Measurements from ENCODE around the gene SMYD3. TPM values are rescaled to one million over a fixed set of nuclear protein-coding genes. Genes with fewer than 3 reads are reported as not detected.

The SMYD3 gene
- total and polyA plus RNA-seq, 2 donors (not counting 1 experiment from before 2014, with no cell fraction given): 9.7 to 37.2 TPM

DNA sequence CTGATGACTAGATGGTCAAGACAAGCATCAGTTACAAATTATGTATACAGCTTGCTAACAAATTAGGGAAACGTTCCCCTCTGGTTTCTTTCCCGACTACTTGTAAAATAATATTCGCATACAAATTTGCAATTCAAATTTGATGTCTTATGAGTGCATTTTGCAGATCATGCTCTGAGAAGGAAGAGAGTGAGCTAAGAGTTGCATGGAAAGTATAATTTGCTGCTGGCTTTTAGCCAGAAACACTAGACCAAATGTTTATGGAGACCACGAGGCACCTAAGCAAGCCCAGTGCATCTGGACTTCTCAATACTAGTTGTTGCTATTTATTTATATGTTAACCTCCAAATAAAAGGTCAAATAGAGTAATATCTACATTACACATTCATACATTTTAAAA lies 216.0 kb downstream of the SMYD3 start:
- H3K4me2 ChIP-seq (replicated peaks; ENCODE audit: low read depth, low read length, poor library complexity, severe bottlenecking): no peak overlapping the region
- intact Hi-C loops (cut with micrococcal nuclease): no loop called here
- no peak overlapping the region for H2AFZ ChIP-seq (ENCODE audit: insufficient read depth, low read depth, low read length, poor library complexity, severe bottlenecking)
- H3K27ac ChIP-seq (ENCODE audit: low read length in 2 of 2): no peak overlapping the region
- H3K9me3 Mint-ChIP-seq (ENCODE audit: insufficient read depth): no peaks in the 10 kb centered on the region
- H3K79me2 ChIP-seq (ENCODE audit: control insufficient read depth, insufficient read depth, low read length): no peaks in the 10 kb centered on the region
- peaks cover 0 to 2% of the 10 kb centered on the region in 2 experiments for H3K36me3 ChIP-seq (replicated peaks in 1 of 2; ENCODE audit: control extremely low read depth in 1 of 2, control insufficient read depth in 1 of 2, extremely low read depth in 1 of 2, insufficient read depth in 2 of 2, low read length in 1 of 2)
- WGBS (ENCODE audit: insufficient coverage): 100% methylated on average over 1 of the region's 4 CpGs
- POLR2A ChIA-PET: no interaction called here
- H3K27ac Mint-ChIP-seq: no peak overlapping the region
- H3K27me3 Mint-ChIP-seq: no peaks in the 10 kb centered on the region
- no peaks in the 10 kb centered on the region for H3K27me3 ChIP-seq (replicated peaks in 1 of 4; ENCODE audit: control extremely low read depth in 1 of 4, control insufficient read depth in 3 of 4, insufficient read depth in 4 of 4, low read length in 3 of 4)
- no peak overlapping the region for H3K9ac ChIP-seq (ENCODE audit: low read length)
- ATAC-seq (ENCODE audit: low read depth) (no peak), DNase-seq (no peak)
- H3K4me3 Mint-ChIP-seq: no peak overlapping the region
- H4K20me1 ChIP-seq (ENCODE audit: control insufficient read depth, insufficient read depth, low read length, poor library complexity, severe bottlenecking): no peaks in the 10 kb centered on the region
- H3K4me1 Mint-ChIP-seq: peaks cover 4% of the 10 kb centered on the region
- TF ChIP-seq EZH2 (IDR thresholded peaks at IDR 0.05; ENCODE audit: borderline replicate concordance, insufficient read depth, low read depth, low read length, poor library complexity, severe bottlenecking): no peak
- TF ChIP-seq, protein P1, sequence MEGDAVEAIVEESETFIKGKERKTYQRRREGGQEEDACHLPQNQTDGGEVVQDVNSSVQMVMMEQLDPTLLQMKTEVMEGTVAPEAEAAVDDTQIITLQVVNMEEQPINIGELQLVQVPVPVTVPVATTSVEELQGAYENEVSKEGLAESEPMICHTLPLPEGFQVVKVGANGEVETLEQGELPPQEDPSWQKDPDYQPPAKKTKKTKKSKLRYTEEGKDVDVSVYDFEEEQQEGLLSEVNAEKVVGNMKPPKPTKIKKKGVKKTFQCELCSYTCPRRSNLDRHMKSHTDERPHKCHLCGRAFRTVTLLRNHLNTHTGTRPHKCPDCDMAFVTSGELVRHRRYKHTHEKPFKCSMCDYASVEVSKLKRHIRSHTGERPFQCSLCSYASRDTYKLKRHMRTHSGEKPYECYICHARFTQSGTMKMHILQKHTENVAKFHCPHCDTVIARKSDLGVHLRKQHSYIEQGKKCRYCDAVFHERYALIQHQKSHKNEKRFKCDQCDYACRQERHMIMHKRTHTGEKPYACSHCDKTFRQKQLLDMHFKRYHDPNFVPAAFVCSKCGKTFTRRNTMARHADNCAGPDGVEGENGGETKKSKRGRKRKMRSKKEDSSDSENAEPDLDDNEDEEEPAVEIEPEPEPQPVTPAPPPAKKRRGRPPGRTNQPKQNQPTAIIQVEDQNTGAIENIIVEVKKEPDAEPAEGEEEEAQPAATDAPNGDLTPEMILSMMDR (IDR thresholded peaks at IDR 0.05): no peak
- H3K4me1 ChIP-seq (ENCODE audit: control insufficient read depth in 2 of 2, insufficient read depth in 2 of 2, low read length in 2 of 2): no peaks in the 10 kb centered on the region
- CTCF ChIA-PET: no interaction called here
- no peaks in the 10 kb centered on the region for H3K9me3 ChIP-seq (ENCODE audit: control extremely low read depth in 1 of 3, control insufficient read depth in 2 of 3, insufficient read depth in 1 of 3, low read length in 2 of 3)
- no peak overlapping the region for H3K4me3 ChIP-seq (ENCODE audit: control extremely low read depth in 1 of 5, extremely low read depth in 1 of 5, insufficient read depth in 1 of 5, low read depth in 2 of 5, low read length in 4 of 5)

DNA sequence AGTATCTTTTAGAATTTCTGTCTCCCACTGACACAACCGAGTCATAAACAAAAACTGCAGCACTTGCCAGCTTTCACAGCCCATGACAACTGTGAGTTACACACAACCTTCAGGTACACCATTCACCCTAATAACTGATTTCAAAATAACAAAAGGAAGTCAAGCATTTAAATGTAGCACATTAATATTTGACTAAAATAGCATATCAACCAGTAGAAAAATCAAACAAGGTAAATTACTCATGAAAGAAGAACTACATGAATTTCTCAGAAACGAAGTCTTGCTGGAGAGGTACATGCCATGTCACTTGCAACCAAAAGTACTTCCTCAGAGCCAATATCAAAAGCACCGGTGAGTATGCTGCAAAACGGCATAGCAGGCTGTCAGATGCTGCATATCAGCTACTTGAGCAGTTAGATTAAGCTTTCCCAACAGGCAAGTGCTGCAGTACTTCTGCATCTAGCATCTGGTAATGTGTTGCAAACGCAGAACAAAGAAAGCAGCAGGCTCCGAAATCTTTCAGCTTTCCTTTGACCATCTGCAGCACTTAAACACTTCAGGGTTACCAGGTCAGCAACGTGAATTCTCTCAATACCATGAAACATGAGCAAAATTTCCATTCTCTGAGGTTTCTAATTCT lies 223.2 kb downstream of the SMYD3 start:
- no peak overlapping the region for H3K4me3 ChIP-seq (ENCODE audit: control extremely low read depth in 1 of 5, extremely low read depth in 1 of 5, insufficient read depth in 1 of 5, low read depth in 2 of 5, low read length in 4 of 5)
- TF ChIP-seq EZH2 (IDR thresholded peaks at IDR 0.05; ENCODE audit: borderline replicate concordance, insufficient read depth, low read depth, low read length, poor library complexity, severe bottlenecking): no peak
- TF ChIP-seq, protein P1 (IDR thresholded peaks at IDR 0.05): no peak
- Mint-ChIP-seq H3K4me1 (no peaks in the 10 kb centered on the region), H3K4me3 (no peak overlapping the region), H3K9me3 (ENCODE audit: insufficient read depth) (no peaks in the 10 kb centered on the region), H3K27ac (no peak overlapping the region), H3K27me3 (no peaks in the 10 kb centered on the region)
- H3K36me3 ChIP-seq (replicated peaks in 1 of 2; ENCODE audit: control extremely low read depth in 1 of 2, control insufficient read depth in 1 of 2, extremely low read depth in 1 of 2, insufficient read depth in 2 of 2, low read length in 1 of 2): no peaks in the 10 kb centered on the region
- intact Hi-C loops (cut with micrococcal nuclease): no loop called here
- ChIA-PET POLR2A (no interaction called here), CTCF (no interaction called here)
- no peak overlapping the region for H3K4me2 ChIP-seq (replicated peaks; ENCODE audit: low read depth, low read length, poor library complexity, severe bottlenecking)
- H3K4me1 ChIP-seq (ENCODE audit: control insufficient read depth in 2 of 2, insufficient read depth in 2 of 2, low read length in 2 of 2): no peaks in the 10 kb centered on the region
- DNase-seq (no peak), ATAC-seq (ENCODE audit: low read depth) (no peak)
- H3K9me3 ChIP-seq (ENCODE audit: control extremely low read depth in 1 of 3, control insufficient read depth in 2 of 3, insufficient read depth in 1 of 3, low read length in 2 of 3): no peaks in the 10 kb centered on the region
- H3K27me3 ChIP-seq (replicated peaks in 1 of 4; ENCODE audit: control extremely low read depth in 1 of 4, control insufficient read depth in 3 of 4, insufficient read depth in 4 of 4, low read length in 3 of 4): no peaks in the 10 kb centered on the region
- no peaks in the 10 kb centered on the region for H3K79me2 ChIP-seq (ENCODE audit: control insufficient read depth, insufficient read depth, low read length)
- no peak overlapping the region for H3K9ac ChIP-seq (ENCODE audit: low read length)
- H3K27ac ChIP-seq (ENCODE audit: low read length in 2 of 2): no peak overlapping the region
- WGBS (ENCODE audit: insufficient coverage): 57% methylated on average over 6 of the region's 7 CpGs
- H2AFZ ChIP-seq (ENCODE audit: insufficient read depth, low read depth, low read length, poor library complexity, severe bottlenecking): no peak overlapping the region
- H4K20me1 ChIP-seq (ENCODE audit: control insufficient read depth, insufficient read depth, low read length, poor library complexity, severe bottlenecking): no peaks in the 10 kb centered on the region
